ENCODE measurements around the gene KCNQ1. TPM values are rescaled to one million over a fixed set of nuclear protein-coding genes. Genes with fewer than 3 reads are reported as not detected.

The KCNQ1 gene
- total RNA-seq, 3 donors from 2014 or later, result 15.5 to 44.7 (median 37.4) TPM

DNA sequence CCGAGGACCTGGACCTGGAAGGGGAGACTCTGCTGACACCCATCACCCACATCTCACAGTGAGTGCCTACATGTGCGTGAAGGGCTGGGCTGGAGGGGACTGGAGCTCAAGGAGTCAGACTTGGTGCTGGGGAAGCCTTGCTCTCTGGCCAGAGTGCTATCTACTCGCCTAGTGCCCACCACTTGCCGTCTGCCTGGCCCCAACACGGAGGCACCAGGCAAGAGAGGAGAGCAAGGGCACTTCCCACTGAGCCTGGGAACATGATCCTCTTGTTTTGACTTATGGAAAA, 217.2 kb downstream of the KCNQ1 start:
- TF ChIP-seq, protein P1, sequence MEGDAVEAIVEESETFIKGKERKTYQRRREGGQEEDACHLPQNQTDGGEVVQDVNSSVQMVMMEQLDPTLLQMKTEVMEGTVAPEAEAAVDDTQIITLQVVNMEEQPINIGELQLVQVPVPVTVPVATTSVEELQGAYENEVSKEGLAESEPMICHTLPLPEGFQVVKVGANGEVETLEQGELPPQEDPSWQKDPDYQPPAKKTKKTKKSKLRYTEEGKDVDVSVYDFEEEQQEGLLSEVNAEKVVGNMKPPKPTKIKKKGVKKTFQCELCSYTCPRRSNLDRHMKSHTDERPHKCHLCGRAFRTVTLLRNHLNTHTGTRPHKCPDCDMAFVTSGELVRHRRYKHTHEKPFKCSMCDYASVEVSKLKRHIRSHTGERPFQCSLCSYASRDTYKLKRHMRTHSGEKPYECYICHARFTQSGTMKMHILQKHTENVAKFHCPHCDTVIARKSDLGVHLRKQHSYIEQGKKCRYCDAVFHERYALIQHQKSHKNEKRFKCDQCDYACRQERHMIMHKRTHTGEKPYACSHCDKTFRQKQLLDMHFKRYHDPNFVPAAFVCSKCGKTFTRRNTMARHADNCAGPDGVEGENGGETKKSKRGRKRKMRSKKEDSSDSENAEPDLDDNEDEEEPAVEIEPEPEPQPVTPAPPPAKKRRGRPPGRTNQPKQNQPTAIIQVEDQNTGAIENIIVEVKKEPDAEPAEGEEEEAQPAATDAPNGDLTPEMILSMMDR (IDR thresholded peaks at IDR 0.05), result no peak
- Histone ChIP-seq H3K4me1 (ENCODE audit: low read depth) (no peaks in the 10 kb centered on the region), H3K36me3 (ENCODE audit: low read depth) (no peaks in the 10 kb centered on the region), H3K4me3 (no peak overlapping the region), H3K9me3 (peaks cover 6% of the 10 kb centered on the region)
- ATAC-seq (no peak), DNase-seq (no peak)
- intact Hi-C loops (cut with DNase I, micrococcal nuclease), result no loop called here

DNA sequence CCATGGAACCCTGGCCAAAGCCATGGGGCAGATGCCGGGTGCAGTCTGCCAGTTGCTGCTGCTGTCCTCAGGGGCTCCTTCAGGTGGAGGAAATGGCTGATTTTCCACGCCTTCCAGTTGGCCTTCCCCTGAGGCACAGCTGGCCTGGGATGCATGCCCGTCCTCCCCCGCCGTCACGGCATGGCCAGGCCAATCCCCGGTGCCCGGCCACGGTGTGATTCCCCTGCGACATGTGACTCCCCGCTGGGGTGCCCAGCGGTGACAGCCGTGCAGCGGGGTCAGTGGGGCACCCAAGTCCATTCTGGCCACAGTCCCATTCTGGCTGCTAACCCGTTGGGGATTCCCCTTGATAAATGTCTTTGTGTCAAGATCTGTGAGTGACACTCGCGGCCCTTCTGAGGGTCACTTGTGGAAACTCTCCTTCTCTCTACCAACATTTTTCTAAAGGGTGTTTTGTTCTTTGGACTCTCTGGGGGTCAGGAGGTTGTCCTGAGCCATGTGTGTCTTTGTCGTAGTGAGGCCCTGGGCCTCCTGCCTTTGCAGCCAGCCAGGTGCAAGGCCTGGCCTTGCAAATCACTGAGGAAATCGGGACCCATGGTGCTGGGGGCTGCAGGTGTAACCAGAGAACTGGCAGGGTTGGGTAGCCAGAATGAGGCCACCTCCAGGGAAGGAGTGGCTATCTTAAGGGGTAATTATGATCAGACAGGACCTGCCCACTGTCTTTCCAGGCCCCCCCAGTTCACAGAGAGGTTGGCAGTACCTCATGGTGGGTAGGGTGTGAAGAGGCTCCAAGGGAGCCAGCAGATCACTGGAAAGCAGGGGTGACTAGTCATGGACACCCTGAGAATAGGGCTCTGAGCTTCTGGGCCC, 217.9 kb downstream of the KCNQ1 start:
- intact Hi-C loops (cut with DNase I, micrococcal nuclease), result no loop called here
- H3K9me3 ChIP-seq, result peaks cover 6% of the 10 kb centered on the region
- no peak overlapping the region for H3K4me3 ChIP-seq
- no peak for ATAC-seq
- DNase-seq, result no peak
- TF ChIP-seq, protein P1 (IDR thresholded peaks at IDR 0.05), result no peak
- no peaks in the 10 kb centered on the region for H3K36me3 ChIP-seq (ENCODE audit: low read depth)
- H3K4me1 ChIP-seq (ENCODE audit: low read depth), result no peaks in the 10 kb centered on the region

DNA sequence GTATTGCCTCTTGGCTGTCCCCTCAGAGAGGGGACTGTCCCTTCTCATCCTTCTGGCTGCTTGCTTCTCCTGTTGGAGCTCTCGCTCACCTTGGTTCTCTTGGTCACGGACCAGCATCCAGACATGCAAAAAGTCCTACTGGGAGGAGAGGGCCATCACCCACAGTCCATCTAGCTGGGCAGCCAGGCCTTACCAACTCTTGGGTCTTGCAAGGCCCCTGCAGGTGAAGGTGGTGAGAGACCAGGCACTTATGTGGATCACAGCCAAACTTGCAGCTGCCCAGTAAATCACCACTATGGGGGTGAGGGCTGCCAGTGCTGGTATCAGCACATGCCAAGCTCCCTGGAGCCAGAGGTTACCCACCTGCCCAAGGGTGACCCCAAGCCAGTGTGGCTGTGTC, 218.7 kb downstream of the KCNQ1 start:
- Histone ChIP-seq H3K4me1 (ENCODE audit: low read depth) (no peaks in the 10 kb centered on the region), H3K9me3 (peaks cover 6% of the 10 kb centered on the region), H3K4me3 (no peak overlapping the region), H3K36me3 (ENCODE audit: low read depth) (no peaks in the 10 kb centered on the region)
- ATAC-seq, result no peak
- no peak for DNase-seq
- TF ChIP-seq, protein P1 (IDR thresholded peaks at IDR 0.05), result no peak
- intact Hi-C loops (cut with DNase I, micrococcal nuclease), result no loop called here

DNA sequence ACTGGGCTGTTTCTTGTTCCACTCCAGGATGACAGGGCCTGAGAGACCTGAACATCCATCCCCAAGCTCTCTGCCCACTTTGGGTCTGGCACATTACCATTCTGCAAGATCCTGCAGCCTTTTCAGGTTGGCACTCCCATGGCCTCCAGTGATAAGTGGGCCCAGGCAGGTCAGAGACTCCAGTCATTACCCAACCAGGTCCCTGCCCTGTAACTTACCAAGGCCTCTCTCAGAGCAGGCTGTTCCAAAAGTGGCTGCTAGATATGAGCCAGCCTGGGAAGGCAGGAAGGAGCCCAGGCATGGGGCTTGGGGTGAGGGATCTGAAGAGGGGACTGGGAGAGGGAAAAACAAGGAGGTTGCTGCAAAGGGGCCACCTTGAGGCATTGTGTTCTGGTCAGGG, 219.1 kb downstream of the KCNQ1 start:
- Histone ChIP-seq H3K9me3 (peaks cover 6% of the 10 kb centered on the region), H3K4me1 (ENCODE audit: low read depth) (no peaks in the 10 kb centered on the region), H3K4me3 (no peak overlapping the region), H3K36me3 (ENCODE audit: low read depth) (no peaks in the 10 kb centered on the region)
- ATAC-seq (no peak), DNase-seq (no peak)
- TF ChIP-seq, protein P1 (IDR thresholded peaks at IDR 0.05), result no peak
- intact Hi-C loops (cut with DNase I, micrococcal nuclease), result no loop called here

DNA sequence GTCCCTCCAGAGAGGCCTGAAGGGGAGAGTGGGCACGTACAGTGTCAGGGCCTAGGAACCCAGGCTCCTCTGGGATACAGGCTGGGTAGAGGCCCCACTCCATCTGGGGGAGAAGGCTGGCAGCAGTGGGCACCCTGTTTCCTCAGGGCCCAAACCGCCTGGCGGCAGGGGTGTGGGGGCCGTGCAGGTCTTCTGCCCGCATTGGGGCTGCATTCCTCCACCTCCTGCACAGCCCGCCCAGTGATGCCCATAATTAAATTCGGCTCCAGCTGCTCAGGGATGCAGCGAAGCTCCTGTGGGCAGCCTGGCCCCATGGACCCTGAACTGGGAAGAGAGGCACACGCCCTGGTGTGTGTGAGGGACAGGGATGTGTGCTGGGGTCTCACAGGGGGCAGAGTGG, 219.6 kb downstream of the KCNQ1 start:
- H3K36me3 ChIP-seq (ENCODE audit: low read depth), result no peaks in the 10 kb centered on the region
- no peak for ATAC-seq
- TF ChIP-seq, protein P1 (IDR thresholded peaks at IDR 0.05), result no peak
- peaks cover 6% of the 10 kb centered on the region for H3K9me3 ChIP-seq
- no peak for DNase-seq
- no peaks in the 10 kb centered on the region for H3K4me1 ChIP-seq (ENCODE audit: low read depth)
- H3K4me3 ChIP-seq, result no peak overlapping the region
- intact Hi-C loops (cut with DNase I, micrococcal nuclease), result no loop called here
